GM12865 (cell line): Measurements from ENCODE around the gene PCDHGB4.
A peak's percentile ranks its signal among the peaks of the same experiment; 100 is the strongest.
"Not testable (repeated sequence)": the region's sequence is repeated elsewhere in the genome, so short reads cannot be mapped to it uniquely, and the experiment has no call there.

ENCODE experiments used
- DNase-seq: peaks from one replicate; pipeline ENCODE4 v3.0.0; 2010; ENCODE audit warnings: low read depth
- H3K4me3 ChIP-seq: 2 replicates; pipeline ENCODE4 v1.5.1; 2011; ENCODE audit warnings: mild to moderate bottlenecking, low read depth, low read length, control low read depth
- TF ChIP-seq, protein P1 (sequence below): IDR thresholded peaks from 2 replicates; pipeline ENCODE4 v1.5.1; 2011; ENCODE audit warnings: low read length, control low read depth, low read depth, inconsistent platforms; ENCODE audit not compliant: insufficient read depth; ENCODE audit errors: missing control alignments

The PCDHGB4 gene

DNA sequence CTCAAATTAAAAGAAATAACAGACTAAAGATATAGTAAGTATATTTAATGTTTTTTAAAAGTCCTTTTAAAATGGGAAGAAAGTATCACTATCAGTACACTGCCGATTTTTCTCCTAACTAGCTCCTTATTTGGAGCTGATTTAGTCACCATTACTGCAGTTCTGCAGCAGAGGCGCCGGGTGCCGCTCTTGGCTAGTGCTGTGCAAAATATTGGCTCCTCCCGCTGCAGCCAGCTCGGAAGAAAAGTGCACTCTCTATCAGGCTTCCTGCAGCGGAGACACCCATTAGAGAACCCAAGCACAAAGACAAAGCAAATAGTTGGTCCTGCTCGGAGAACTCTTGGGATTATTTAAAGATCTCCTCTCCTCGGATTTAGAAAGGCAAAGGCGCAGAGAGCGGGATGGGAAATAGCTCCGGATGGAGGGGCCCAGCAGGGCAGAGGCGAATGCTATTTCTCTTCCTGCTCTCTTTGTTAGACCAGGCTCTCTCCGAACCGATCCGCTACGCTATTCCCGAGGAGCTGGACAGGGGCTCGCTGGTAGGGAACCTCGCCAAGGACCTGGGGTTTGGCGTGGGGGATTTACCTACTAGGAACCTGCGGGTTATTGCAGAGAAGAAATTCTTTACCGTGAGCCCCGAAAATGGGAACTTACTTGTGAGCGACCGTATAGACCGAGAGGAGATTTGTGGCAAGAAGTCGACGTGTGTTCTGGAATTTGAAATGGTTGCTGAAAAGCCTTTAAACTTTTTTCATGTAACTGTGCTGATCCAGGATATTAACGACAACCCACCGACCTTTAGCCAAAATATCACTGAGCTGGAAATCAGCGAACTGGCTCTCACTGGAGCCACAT lies 17.3 kb upstream of the PCDHGB4 start, which contains the start of gene PCDHGB3:
TSS of gene PCDHGB3 (plus strand) at position 249 of the 855 bp plus-strand sequence. CDS start at position 402, 153 bp downstream.
- peak within 1 kb of the TSS; percentile 59 for H3K4me3 ChIP-seq
- peak; percentile 83 for DNase-seq

GRCh38 chr5:141371572-141372475 lies 15.7 kb upstream of the PCDHGB4 start:
- no peak overlapping the region for H3K4me3 ChIP-seq
- TF ChIP-seq, protein P1, sequence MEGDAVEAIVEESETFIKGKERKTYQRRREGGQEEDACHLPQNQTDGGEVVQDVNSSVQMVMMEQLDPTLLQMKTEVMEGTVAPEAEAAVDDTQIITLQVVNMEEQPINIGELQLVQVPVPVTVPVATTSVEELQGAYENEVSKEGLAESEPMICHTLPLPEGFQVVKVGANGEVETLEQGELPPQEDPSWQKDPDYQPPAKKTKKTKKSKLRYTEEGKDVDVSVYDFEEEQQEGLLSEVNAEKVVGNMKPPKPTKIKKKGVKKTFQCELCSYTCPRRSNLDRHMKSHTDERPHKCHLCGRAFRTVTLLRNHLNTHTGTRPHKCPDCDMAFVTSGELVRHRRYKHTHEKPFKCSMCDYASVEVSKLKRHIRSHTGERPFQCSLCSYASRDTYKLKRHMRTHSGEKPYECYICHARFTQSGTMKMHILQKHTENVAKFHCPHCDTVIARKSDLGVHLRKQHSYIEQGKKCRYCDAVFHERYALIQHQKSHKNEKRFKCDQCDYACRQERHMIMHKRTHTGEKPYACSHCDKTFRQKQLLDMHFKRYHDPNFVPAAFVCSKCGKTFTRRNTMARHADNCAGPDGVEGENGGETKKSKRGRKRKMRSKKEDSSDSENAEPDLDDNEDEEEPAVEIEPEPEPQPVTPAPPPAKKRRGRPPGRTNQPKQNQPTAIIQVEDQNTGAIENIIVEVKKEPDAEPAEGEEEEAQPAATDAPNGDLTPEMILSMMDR, result no peak
- DNase-seq, result no peak

More for the DNA sequence above, 17.3 kb upstream of the PCDHGB4 start, which contains the start of gene PCDHGB3:
- TF ChIP-seq, protein P1, result peak; percentile 51

GRCh38 chr5:141373673-141374317 lies 13.7 kb upstream of the PCDHGB4 start, which contains the start of gene PCDHGA6:
Gene PCDHGA6 (plus strand): TSS chr5:141373891. CDS start chr5:141374084, 193 bp downstream.
- no peak for DNase-seq
- no peak within 1 kb of the TSS for H3K4me3 ChIP-seq

DNA sequence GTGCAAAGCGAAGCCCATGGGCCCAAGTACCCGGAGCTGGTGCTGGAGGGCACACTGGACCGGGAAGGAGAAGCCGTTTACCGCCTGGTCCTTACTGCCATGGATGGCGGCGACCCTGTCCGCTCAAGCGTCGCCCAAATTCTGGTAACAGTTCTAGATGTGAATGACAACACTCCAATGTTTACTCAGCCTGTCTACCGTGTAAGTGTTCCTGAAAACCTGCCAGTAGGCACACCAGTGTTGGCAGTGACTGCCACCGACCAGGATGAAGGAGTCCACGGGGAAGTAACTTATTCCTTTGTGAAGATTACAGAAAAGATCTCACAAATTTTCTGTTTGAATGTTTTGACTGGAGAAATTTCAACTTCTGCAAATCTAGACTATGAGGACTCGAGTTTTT lies 12.9 kb upstream of the PCDHGB4 start:
- TF ChIP-seq, protein P1, result no peak
- H3K4me3 ChIP-seq, result no peak overlapping the region
- no peak for DNase-seq

More at GRCh38 chr5:141373673-141374317, 13.7 kb upstream of the PCDHGB4 start, which contains the start of gene PCDHGA6:
- TF ChIP-seq, protein P1, result peak; percentile 28

- not testable (repeated sequence) for DNase-seq, H3K4me3 ChIP-seq
Observed at GRCh38 chr5:141375444-141376155, 11.9 kb upstream of the PCDHGB4 start.

DNA sequence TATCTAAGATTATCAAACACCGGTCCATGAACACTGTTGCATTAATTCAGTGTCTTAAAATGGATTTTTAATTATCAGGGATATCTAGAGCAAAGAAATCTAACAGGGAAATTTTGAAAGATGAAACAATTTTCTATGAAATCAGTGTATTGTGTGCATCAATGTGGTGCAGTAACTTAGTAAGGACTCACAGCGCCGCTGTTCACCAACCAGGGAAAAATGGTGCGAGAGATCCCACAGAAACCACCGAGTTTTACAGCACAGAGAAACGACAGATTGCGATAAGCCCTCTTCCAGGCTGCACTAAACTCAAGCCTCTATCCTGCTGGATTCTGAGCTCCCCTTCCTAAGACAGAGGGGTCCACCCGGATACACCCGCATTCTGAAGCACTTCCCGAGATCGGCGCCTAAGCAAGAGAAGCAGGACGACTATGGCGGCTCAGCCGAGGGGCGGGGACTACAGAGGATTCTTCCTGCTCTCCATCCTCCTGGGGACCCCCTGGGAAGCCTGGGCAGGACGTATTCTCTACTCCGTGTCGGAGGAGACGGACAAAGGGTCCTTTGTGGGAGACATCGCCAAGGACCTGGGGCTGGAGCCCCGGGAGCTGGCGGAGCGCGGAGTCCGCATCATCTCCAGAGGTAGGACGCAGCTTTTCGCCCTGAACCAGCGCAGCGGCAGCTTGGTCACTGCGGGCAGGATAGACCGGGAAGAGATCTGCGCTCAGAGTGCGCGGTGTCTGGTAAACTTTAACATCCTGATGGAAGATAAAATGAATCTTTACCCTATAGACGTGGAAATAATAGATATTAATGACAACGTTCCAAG lies 4.8 kb upstream of the PCDHGB4 start, which contains the start of gene PCDHGA7:
TSS of gene PCDHGA7 (plus strand) at position 274 of the 826 bp plus-strand sequence. CDS start at position 432, 158 bp downstream.
- no peak within 1 kb of the TSS for H3K4me3 ChIP-seq

More for the DNA sequence above, 4.8 kb upstream of the PCDHGB4 start, which contains the start of gene PCDHGA7:
- no peak for DNase-seq
- TF ChIP-seq, protein P1, result no peak
